H9 (cell line): ENCODE results near the gene PRTFDC1. TPM values are rescaled to one million over a fixed set of nuclear protein-coding genes. Genes with fewer than 3 reads are reported as not detected.

Experiments used
- DNase-seq: peaks from one replicate; pipeline ENCODE4 v3.0.0-alpha.2; 2017
- H2AFZ ChIP-seq: one replicate; pipeline ENCODE4 v1.6.1; 2013; ENCODE audit warnings: mild to moderate bottlenecking, low read length, control low read depth, moderate library complexity
- H2AK5ac ChIP-seq: 2 replicates; pipeline ENCODE4 v1.6.1; 2013; ENCODE audit warnings: low read length, control low read depth, mixed read lengths; ENCODE audit not compliant: insufficient read length
- H2BK120ac ChIP-seq: one replicate; pipeline ENCODE4 v1.6.1; 2013; ENCODE audit warnings: low read depth, mild to moderate bottlenecking, low read length, control low read depth, inconsistent platforms; ENCODE audit not compliant: poor library complexity, severe bottlenecking
- H2BK12ac ChIP-seq: 2 replicates; pipeline ENCODE4 v1.6.1; 2013; ENCODE audit warnings: low read length, control low read depth, mixed read lengths, low read depth; ENCODE audit not compliant: insufficient read length
- H2BK15ac ChIP-seq: 2 replicates; pipeline ENCODE4 v1.6.1; 2013; ENCODE audit warnings: low read depth, low read length, control low read depth
- H2BK20ac ChIP-seq: one replicate; pipeline ENCODE4 v1.6.1; 2013; ENCODE audit warnings: low read depth, mild to moderate bottlenecking, low read length, control low read depth, inconsistent platforms; ENCODE audit not compliant: poor library complexity, severe bottlenecking
- H2BK5ac ChIP-seq: 2 replicates; pipeline ENCODE4 v1.6.1; 2013; ENCODE audit warnings: low read length, control low read depth, mixed read lengths; ENCODE audit not compliant: insufficient read length
- H3K14ac ChIP-seq: 2 replicates; pipeline ENCODE4 v1.6.1; 2013; ENCODE audit warnings: low read length, control low read depth; ENCODE audit not compliant: insufficient read depth
- H3K18ac ChIP-seq: 2 replicates; pipeline ENCODE4 v1.6.1; 2013; ENCODE audit warnings: low read depth, mild to moderate bottlenecking, mixed read lengths, low read length, control low read depth; ENCODE audit not compliant: insufficient read length
- H3K23ac ChIP-seq: 2 replicates; pipeline ENCODE4 v1.6.1; 2013; ENCODE audit warnings: low read length, control low read depth, mixed read lengths, low read depth; ENCODE audit not compliant: insufficient read length
- H3K23me2 ChIP-seq: 2 replicates; pipeline ENCODE4 v1.6.1; 2013; ENCODE audit warnings: low read depth, mild to moderate bottlenecking, mixed read lengths, low read length, control low read depth; ENCODE audit not compliant: insufficient read length, poor library complexity, severe bottlenecking
- H3K27ac ChIP-seq: 2 replicates; pipeline ENCODE4 v1.5.1; 2013; ENCODE audit warnings: low read length, control low read depth, mixed read lengths, low read depth; ENCODE audit not compliant: insufficient read length
- H3K27me3 ChIP-seq: 2 replicates; pipeline ENCODE4 v1.6.1; 2013; ENCODE audit warnings: low read length, control low read depth, inconsistent platforms; ENCODE audit not compliant: insufficient read depth
- H3K4ac ChIP-seq: 2 replicates; pipeline ENCODE4 v1.6.1; 2013; ENCODE audit warnings: low read depth, mild to moderate bottlenecking, control low read depth, inconsistent platforms, low read length, moderate library complexity
- H3K4me1 ChIP-seq: 2 replicates; pipeline ENCODE4 v1.6.1; 2013; ENCODE audit warnings: low read length, control low read depth, inconsistent platforms; ENCODE audit not compliant: insufficient read depth
- H3K4me2 ChIP-seq: 2 replicates; pipeline ENCODE4 v1.6.1; 2013; ENCODE audit warnings: low read length, control low read depth, mixed read lengths; ENCODE audit not compliant: insufficient read length, insufficient read depth
- H3K56ac ChIP-seq: 2 replicates; pipeline ENCODE4 v1.6.1; 2013; ENCODE audit warnings: low read depth, mild to moderate bottlenecking, mixed read lengths, low read length, control low read depth; ENCODE audit not compliant: insufficient read length
- H3K79me1 ChIP-seq: 2 replicates; pipeline ENCODE4 v1.6.1; 2013; ENCODE audit warnings: low read depth, mild to moderate bottlenecking, moderate library complexity, low read length, control low read depth, inconsistent platforms; ENCODE audit not compliant: insufficient read depth, poor library complexity, severe bottlenecking
- H3K79me2 ChIP-seq: 2 replicates; pipeline ENCODE4 v1.6.1; 2013; ENCODE audit warnings: low read length, control low read depth, inconsistent platforms; ENCODE audit not compliant: insufficient read depth
- H3K9ac ChIP-seq: 2 replicates; pipeline ENCODE4 v1.6.1; 2013; ENCODE audit warnings: low read length, control low read depth, mixed read lengths; ENCODE audit not compliant: insufficient read length; ENCODE audit errors: extremely low read depth
- H3K9me3 ChIP-seq: one replicate; pipeline ENCODE4 v1.6.1; 2013; ENCODE audit warnings: low read depth, low read length, inconsistent platforms; ENCODE audit not compliant: control insufficient read depth
- H3T11ph ChIP-seq: one replicate; pipeline ENCODE4 v1.6.1; 2013; ENCODE audit warnings: mild to moderate bottlenecking, low read length, control low read depth, inconsistent platforms
- H4K20me1 ChIP-seq: one replicate; pipeline ENCODE4 v1.6.1; 2013; ENCODE audit not compliant: control insufficient read depth, insufficient read length, insufficient read depth
- H4K5ac ChIP-seq: 2 replicates; pipeline ENCODE4 v1.6.1; 2013; ENCODE audit warnings: low read depth, mild to moderate bottlenecking, mixed read lengths, low read length, control low read depth; ENCODE audit not compliant: insufficient read length
- H4K8ac ChIP-seq: replicated peaks from 2 replicates; pipeline ENCODE4 v1.6.1; 2013; ENCODE audit warnings: low read length, control low read depth, mixed read lengths, low read depth; ENCODE audit not compliant: insufficient read length
- H4K91ac ChIP-seq: 2 replicates; pipeline ENCODE4 v1.6.1; 2013; ENCODE audit warnings: low read depth, mild to moderate bottlenecking, moderate library complexity, mixed read lengths, low read length, control low read depth; ENCODE audit not compliant: insufficient read length
- H3K27ac Mint-ChIP-seq, 3 experiments: 2 replicates in 2 of 3; 3 replicates in 1 of 3; pipeline ENCODE4 v1.8.0; 2020 to 2021; ENCODE audit warnings: mixed read lengths in 3 of 3, mild to moderate bottlenecking in 1 of 3, moderate library complexity in 1 of 3
- H3K27me3 Mint-ChIP-seq: 2 replicates; pipeline ENCODE4 v1.8.0; 2021; ENCODE audit warnings: low read depth, mild to moderate bottlenecking, moderate library complexity, mixed read lengths
- H3K36me3 Mint-ChIP-seq, 3 experiments: 2 replicates in 2 of 3; 3 replicates in 1 of 3; pipeline ENCODE4 v1.8.0; 2020 to 2021; ENCODE audit warnings: low read depth in 3 of 3, mixed read lengths in 3 of 3; ENCODE audit not compliant: insufficient read depth in 1 of 3
- H3K4me1 Mint-ChIP-seq, 2 experiments: 2 replicates each; pipeline ENCODE4 v1.8.0; 2020; ENCODE audit warnings: mixed read lengths in 2 of 2
- H3K4me3 Mint-ChIP-seq, 2 experiments: 2 replicates in 1 of 2; 3 replicates in 1 of 2; pipeline ENCODE4 v1.8.0; 2020 to 2021; ENCODE audit warnings: mild to moderate bottlenecking in 2 of 2, mixed read lengths in 2 of 2, moderate library complexity in 1 of 2
- H3K9me3 Mint-ChIP-seq, 2 experiments: 2 replicates in 1 of 2; 3 replicates in 1 of 2; pipeline ENCODE4 v1.8.0; 2020; ENCODE audit warnings: mild to moderate bottlenecking in 2 of 2, mixed read lengths in 2 of 2, moderate library complexity in 1 of 2
- CTCF ChIP-seq: fragments of 200-600 bp; sonication (generic); conservative IDR thresholded peaks from 3 replicates; pipeline ENCODE4 v1.8.0; 2021; ENCODE audit warnings: antibody characterized with exemption, mild to moderate bottlenecking
- WGBS: extraction: QIAGEN DNeasy Blood & Tissue Kit; methylation state at CpG from one replicate; pipeline ENCODE4 v1.1.7; 2013; ENCODE audit warnings: missing lambda C conversion rate, low lambda C conversion rate, mixed read lengths; ENCODE audit not compliant: insufficient read length; ENCODE audit errors: extremely low coverage; 5-methylcytosine and 5-hydroxymethylcytosine counted together
- total RNA-seq: library from RNA; stranded (reverse); gene quantifications from 2 replicates; pipeline ENCODE4 v1.2.1, GENCODE V29; 2021

The PRTFDC1 gene
- total RNA-seq, 1 experiment from 2014 or later = 7.5 TPM

- no peak overlapping the region for H2AFZ ChIP-seq
- H2BK120ac ChIP-seq = no peak overlapping the region
Measured at GRCh38 chr10:24951201-24952142, 934 bp downstream of the PRTFDC1 start.

More at GRCh38 chr10:24951201-24952142, 934 bp downstream of the PRTFDC1 start:
- Histone ChIP-seq H2BK20ac (no peak overlapping the region), H3K79me1 (no peaks in the 10 kb centered on the region), H2BK12ac (no peak overlapping the region), H4K20me1 (no peaks in the 10 kb centered on the region), H2AK5ac (no peak overlapping the region), H4K91ac (peak overlapping the region; percentile 88), H3K4ac (peak overlapping the region; percentile 22; the same call in 1 of the 2 replicates), H3K56ac (no peak overlapping the region), H3K27ac (no peak overlapping the region), H2BK5ac (no peak overlapping the region), H3K4me1 (peaks cover 7% of the 10 kb centered on the region), H3K9ac (peak overlapping the region; percentile 76), H3K9me3 (no peaks in the 10 kb centered on the region), H3K4me2 (peak overlapping the region; percentile 36), H3K27me3 (no peaks in the 10 kb centered on the region), H3K14ac (no peak overlapping the region), H4K8ac (no peak overlapping the region), H3K79me2 (no peaks in the 10 kb centered on the region), H3K18ac (peak overlapping the region; percentile 95), H4K5ac (no peak overlapping the region), H3T11ph (no peak overlapping the region), H3K23me2 (peaks cover 13% of the 10 kb centered on the region), H2BK15ac (no peak overlapping the region), H3K23ac (no peak overlapping the region)
- peaks cover 0 to 2% (median 0%) of the 10 kb centered on the region in 3 experiments; a peak in 1 of 7 replicates for H3K36me3 Mint-ChIP-seq
- no peak for TF ChIP-seq CTCF
- H3K4me1 Mint-ChIP-seq = peaks cover 34 to 38% of the 10 kb centered on the region in 2 experiments
- peak; percentile 87 for DNase-seq
- H3K27me3 Mint-ChIP-seq = no peaks in the 10 kb centered on the region
- H3K9me3 Mint-ChIP-seq = no peaks in the 10 kb centered on the region; a peak in 3 of 5 replicates
- peak overlapping the region; percentile 74 to 82 for H3K4me3 Mint-ChIP-seq
- no CpG with 5 or more reads among the region's 10 CpGs for WGBS
- H3K27ac Mint-ChIP-seq = peak overlapping the region; percentile 35 to 97 (median 96)
